Astrocyte (in vitro differentiated cells and primary cell): ENCODE results near the gene SLC9C1. TPM values are rescaled to one million over a fixed set of nuclear protein-coding genes. Genes with fewer than 3 reads are reported as not detected.

ENCODE experiments used
- DNase-seq: peaks from one replicate; pipeline ENCODE4 v3.0.0-alpha.2; 2010; ENCODE audit warnings: low read depth
- FAIRE-seq: peaks from 2 replicates; lab custom pipeline; 2011; peaks lifted over from hg19 to GRCh38; lab: Jason Lieb, UNC
- H2AFZ ChIP-seq: 2 replicates; pipeline ENCODE4 v1.6.0; 2012; ENCODE audit warnings: low read depth, low read length, inconsistent platforms
- H3K27ac ChIP-seq: 2 replicates; pipeline ENCODE4 v1.5.1; 2011; ENCODE audit warnings: low read depth, low read length, inconsistent platforms
- H3K27me3 ChIP-seq: 2 replicates; pipeline ENCODE4 v1.6.0; 2011; ENCODE audit warnings: low read length, inconsistent platforms; ENCODE audit not compliant: insufficient read depth
- H3K36me3 ChIP-seq: 2 replicates; pipeline ENCODE4 v1.5.1; 2011; ENCODE audit warnings: low read length, inconsistent platforms; ENCODE audit not compliant: insufficient read depth
- H3K4me1 ChIP-seq: 2 replicates; pipeline ENCODE4 v1.5.1; 2011; ENCODE audit warnings: low read length, inconsistent platforms; ENCODE audit not compliant: insufficient read depth
- H3K4me2 ChIP-seq: 2 replicates; pipeline ENCODE4 v1.6.0; 2012; ENCODE audit warnings: low read length, inconsistent platforms
- H3K4me3 ChIP-seq: 2 replicates; pipeline ENCODE4 v1.5.1; 2011; ENCODE audit warnings: low read depth, mild to moderate bottlenecking, low read length, inconsistent platforms; ENCODE audit not compliant: insufficient read depth
- H3K79me2 ChIP-seq: 2 replicates; pipeline ENCODE4 v1.6.0; 2012; ENCODE audit warnings: mild to moderate bottlenecking, low read length, inconsistent platforms; ENCODE audit not compliant: insufficient read depth
- H3K9ac ChIP-seq: 2 replicates; pipeline ENCODE4 v1.6.0; 2012; ENCODE audit warnings: mild to moderate bottlenecking, low read length, inconsistent platforms
- H3K9me3 ChIP-seq: 2 replicates; pipeline ENCODE4 v1.5.1; 2012; ENCODE audit warnings: low read depth, mild to moderate bottlenecking, low read length, inconsistent platforms; ENCODE audit not compliant: insufficient read depth
- H4K20me1 ChIP-seq: 2 replicates; pipeline ENCODE4 v1.6.0; 2012; ENCODE audit warnings: low read length, inconsistent platforms; ENCODE audit not compliant: insufficient read depth
- H3K27ac Mint-ChIP-seq: one replicate; pipeline ENCODE4 v1.8.0; 2021; ENCODE audit warnings: mild to moderate bottlenecking, mixed read lengths; ENCODE audit not compliant: unreplicated experiment
- H3K27me3 Mint-ChIP-seq: one replicate; pipeline ENCODE4 v1.8.0; 2021; ENCODE audit warnings: low read depth, mixed read lengths; ENCODE audit not compliant: unreplicated experiment
- H3K36me3 Mint-ChIP-seq: one replicate; pipeline ENCODE4 v1.8.0; 2021; ENCODE audit warnings: low read depth, mixed read lengths; ENCODE audit not compliant: unreplicated experiment
- H3K4me1 Mint-ChIP-seq: one replicate; pipeline ENCODE4 v1.8.0; 2021; ENCODE audit warnings: low read depth, mixed read lengths; ENCODE audit not compliant: unreplicated experiment
- H3K4me3 Mint-ChIP-seq: one replicate; pipeline ENCODE4 v1.8.0; 2021; ENCODE audit warnings: mild to moderate bottlenecking, moderate library complexity, mixed read lengths; ENCODE audit not compliant: unreplicated experiment
- H3K9me3 Mint-ChIP-seq: one replicate; pipeline ENCODE4 v1.8.0; 2021; ENCODE audit warnings: mild to moderate bottlenecking, mixed read lengths; ENCODE audit not compliant: unreplicated experiment
- EZH2 ChIP-seq: IDR thresholded peaks from 2 replicates; pipeline ENCODE4 v1.6.1; 2012; ENCODE audit warnings: mild to moderate bottlenecking, low read length, inconsistent platforms; ENCODE audit not compliant: insufficient read depth
- total RNA-seq: library from RNA; stranded (reverse); gene quantifications from 2 replicates; pipeline ENCODE4 v1.2.1, GENCODE V29; 2021
- TF ChIP-seq, protein P1 (sequence below): IDR thresholded peaks from 2 replicates; pipeline ENCODE4 v1.5.1; 2011; ENCODE audit warnings: low read depth, mild to moderate bottlenecking, inconsistent platforms, low read length, moderate library complexity; ENCODE audit not compliant: insufficient read depth

Gene SLC9C1
- total RNA-seq, 1 donor from 2014 or later, result not detected

DNA sequence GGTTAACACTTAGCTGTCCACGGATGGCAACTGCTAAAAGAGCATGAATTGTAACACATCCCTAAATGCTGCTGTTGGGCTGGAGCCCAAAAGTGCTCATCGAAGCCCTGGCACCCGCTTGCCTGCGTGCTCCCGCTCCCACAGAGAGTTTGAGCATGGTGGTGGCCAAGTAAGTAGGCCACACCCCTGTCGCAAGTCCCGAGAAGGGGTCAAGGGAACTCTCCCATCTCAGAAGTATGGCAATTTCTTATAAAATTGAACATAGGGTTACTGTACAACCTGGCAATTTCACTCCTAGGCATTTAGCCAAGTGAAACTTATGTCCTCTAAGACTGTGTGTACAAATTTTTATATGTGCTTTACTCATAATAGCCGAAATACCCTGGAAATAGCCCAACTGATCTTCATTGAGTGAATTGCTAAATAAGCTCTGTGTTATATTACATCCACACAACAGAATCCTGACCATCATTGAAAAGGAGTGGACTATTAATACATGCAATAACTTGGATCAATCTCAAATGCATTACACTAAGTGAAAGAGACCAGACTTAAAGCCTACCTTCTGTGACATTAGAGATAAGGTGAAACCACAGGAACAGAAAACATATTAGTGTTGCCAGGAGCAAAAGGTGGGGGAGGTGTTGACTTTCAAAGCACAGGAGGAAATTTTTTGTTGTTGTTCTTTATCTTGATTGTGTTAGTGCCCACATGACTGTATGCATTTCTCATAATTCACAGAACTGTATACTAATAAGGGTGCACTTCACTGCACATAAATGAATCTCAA is 159.5 kb downstream of the SLC9C1 start:
- no peak for FAIRE-seq
- peak; percentile 10 for DNase-seq
- peaks cover 2% of the 10 kb centered on the region for H3K36me3 Mint-ChIP-seq
- Histone ChIP-seq H3K79me2 (no peaks in the 10 kb centered on the region), H3K4me1 (peaks cover 2% of the 10 kb centered on the region), H3K9me3 (no peaks in the 10 kb centered on the region), H3K36me3 (no peaks in the 10 kb centered on the region), H3K9ac (no peak overlapping the region), H2AFZ (no peak overlapping the region), H3K27me3 (no peaks in the 10 kb centered on the region), H3K27ac (no peak overlapping the region), H4K20me1 (no peaks in the 10 kb centered on the region), H3K4me2 (no peak overlapping the region), H3K4me3 (no peak overlapping the region)
- H3K9me3 Mint-ChIP-seq, result no peaks in the 10 kb centered on the region
- no peak overlapping the region for H3K27ac Mint-ChIP-seq
- H3K27me3 Mint-ChIP-seq, result no peaks in the 10 kb centered on the region
- peaks cover 7% of the 10 kb centered on the region for H3K4me1 Mint-ChIP-seq
- TF ChIP-seq, protein P1, sequence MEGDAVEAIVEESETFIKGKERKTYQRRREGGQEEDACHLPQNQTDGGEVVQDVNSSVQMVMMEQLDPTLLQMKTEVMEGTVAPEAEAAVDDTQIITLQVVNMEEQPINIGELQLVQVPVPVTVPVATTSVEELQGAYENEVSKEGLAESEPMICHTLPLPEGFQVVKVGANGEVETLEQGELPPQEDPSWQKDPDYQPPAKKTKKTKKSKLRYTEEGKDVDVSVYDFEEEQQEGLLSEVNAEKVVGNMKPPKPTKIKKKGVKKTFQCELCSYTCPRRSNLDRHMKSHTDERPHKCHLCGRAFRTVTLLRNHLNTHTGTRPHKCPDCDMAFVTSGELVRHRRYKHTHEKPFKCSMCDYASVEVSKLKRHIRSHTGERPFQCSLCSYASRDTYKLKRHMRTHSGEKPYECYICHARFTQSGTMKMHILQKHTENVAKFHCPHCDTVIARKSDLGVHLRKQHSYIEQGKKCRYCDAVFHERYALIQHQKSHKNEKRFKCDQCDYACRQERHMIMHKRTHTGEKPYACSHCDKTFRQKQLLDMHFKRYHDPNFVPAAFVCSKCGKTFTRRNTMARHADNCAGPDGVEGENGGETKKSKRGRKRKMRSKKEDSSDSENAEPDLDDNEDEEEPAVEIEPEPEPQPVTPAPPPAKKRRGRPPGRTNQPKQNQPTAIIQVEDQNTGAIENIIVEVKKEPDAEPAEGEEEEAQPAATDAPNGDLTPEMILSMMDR, result no peak
- TF ChIP-seq EZH2, result no peak
- H3K4me3 Mint-ChIP-seq, result no peak overlapping the region

DNA sequence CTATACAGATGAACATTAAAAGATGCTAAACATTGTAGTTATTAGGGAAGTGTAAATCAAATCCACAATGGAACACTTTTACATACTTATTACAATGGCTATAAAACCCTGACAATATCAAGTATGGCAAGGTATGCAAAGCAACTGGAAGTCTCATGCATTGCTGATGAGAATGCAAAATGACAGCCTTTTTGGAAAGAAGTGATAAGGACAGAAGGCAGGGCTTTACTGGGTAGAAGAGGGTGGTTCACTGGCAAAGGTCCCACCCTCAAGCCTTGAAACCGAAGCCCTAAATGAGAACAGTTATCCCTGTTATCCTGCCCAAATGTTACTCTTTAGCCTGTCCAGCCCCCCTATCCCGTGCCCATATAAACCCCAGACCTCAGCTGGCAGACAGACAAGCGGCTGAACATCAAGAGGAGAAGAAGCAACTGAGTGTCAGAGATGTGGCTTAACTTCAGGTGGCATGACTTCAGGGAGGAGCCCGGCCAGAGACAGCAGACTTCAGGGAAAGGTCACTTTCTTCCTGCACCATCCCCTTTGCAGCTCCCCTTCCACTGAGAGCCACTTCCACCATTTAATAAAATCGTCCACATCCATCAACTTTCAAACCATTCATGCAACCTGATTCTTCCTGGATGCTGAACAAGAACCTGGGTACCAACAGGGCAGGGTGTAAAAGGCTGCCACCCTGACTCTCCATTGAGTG is 160.2 kb downstream of the SLC9C1 start:
- no peak overlapping the region for H3K27ac Mint-ChIP-seq
- H3K27me3 ChIP-seq, result no peaks in the 10 kb centered on the region
- H3K36me3 Mint-ChIP-seq, result peaks cover 6% of the 10 kb centered on the region
- no peak overlapping the region for H3K9ac ChIP-seq
- H3K9me3 ChIP-seq, result no peaks in the 10 kb centered on the region
- H2AFZ ChIP-seq, result no peak overlapping the region
- no peaks in the 10 kb centered on the region for H3K36me3 ChIP-seq
- H3K4me3 Mint-ChIP-seq, result no peak overlapping the region
- no peaks in the 10 kb centered on the region for H3K9me3 Mint-ChIP-seq
- H3K27ac ChIP-seq, result no peak overlapping the region
- TF ChIP-seq EZH2, result no peak
- TF ChIP-seq, protein P1, result no peak
- H3K27me3 Mint-ChIP-seq, result no peaks in the 10 kb centered on the region
- no peak overlapping the region for H3K4me3 ChIP-seq
- FAIRE-seq, result no peak
- H3K4me1 Mint-ChIP-seq, result peaks cover 7% of the 10 kb centered on the region
- H3K4me2 ChIP-seq, result no peak overlapping the region
- no peak for DNase-seq
- no peaks in the 10 kb centered on the region for H3K79me2 ChIP-seq
- H3K4me1 ChIP-seq, result peaks cover 2% of the 10 kb centered on the region
- no peaks in the 10 kb centered on the region for H4K20me1 ChIP-seq
